GM12874 (cell line): Measurements from ENCODE around the gene CTIF.

Experiments
- CTCF ChIP-seq: IDR thresholded peaks from 2 replicates; pipeline ENCODE4 v1.5.1; 2011; ENCODE audit warnings: low read depth, mild to moderate bottlenecking, control low read depth, low read length, moderate library complexity; ENCODE audit not compliant: insufficient read depth

Gene CTIF

DNA sequence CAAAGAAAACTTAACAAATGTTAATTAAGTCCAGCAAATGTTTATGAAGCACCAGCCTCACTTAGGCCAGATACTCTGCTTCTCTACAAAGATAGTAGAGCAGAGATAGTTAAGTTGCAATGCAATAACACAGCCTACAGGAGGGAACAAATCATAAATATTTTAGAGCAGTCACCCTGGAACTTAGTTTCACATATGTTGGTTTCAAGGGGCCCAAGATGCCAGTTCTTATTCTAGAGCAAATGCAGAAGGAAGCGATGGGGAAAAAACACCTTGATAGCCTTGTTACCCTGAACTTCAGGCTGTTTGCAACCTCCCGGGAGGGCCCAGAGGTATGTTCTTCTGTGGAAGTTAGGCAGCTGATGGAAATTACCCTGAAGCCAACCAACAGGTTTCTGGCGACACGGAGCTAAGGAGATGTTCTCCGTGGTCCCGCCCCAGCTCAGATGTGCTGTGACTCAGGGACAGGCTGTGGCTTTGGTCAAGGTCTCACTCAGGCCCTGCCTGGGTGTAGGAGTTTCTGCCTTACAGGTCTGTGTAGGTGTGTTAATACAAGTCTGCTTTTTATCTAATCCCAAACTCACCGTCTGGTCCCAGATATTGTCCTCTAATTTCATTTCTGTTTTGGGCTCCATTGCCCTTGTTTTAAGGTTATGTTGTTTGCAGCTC is 3.8 kb downstream of the CTIF start:
- no peak for TF ChIP-seq CTCF

DNA sequence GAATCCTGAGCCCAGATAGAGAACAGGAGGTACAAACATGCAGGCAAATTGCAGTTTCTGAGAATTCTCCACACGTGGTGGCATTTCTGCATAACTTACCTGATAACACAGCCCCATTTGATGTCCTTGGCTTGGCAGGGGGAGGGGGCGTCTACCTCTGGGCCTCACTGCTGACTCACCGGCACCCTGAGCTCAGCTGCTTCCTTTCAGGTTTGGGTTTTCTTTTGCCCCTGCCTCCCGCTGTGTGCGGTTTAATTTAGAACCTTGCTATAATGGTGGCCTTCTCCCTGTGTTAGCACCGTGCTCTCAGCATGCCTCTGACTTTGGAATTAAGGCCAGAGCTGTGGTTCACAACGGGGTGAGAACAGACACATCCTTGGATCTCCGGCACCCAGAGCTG is 4.4 kb downstream of the CTIF start:
- TF ChIP-seq CTCF, result no peak

DNA sequence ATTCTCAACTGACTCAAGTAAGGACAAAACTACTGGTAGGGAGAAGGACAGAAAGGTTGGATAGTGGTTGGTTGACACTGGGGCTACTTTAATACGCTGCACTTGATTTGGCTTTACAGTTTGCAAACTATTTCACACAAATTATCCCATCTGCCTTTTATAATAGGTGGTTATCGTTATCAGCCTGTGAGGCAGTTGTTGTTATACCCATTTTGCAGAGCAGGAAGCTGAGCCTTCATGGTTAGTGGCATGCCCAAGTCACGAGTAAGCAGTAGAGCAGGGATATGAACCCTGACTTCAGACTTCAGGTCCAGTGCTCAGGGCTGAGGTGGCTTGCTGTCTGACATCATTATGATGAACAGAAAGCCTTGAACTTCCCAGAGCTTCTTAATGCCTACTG is 5.3 kb downstream of the CTIF start:
- TF ChIP-seq CTCF, result no peak

DNA sequence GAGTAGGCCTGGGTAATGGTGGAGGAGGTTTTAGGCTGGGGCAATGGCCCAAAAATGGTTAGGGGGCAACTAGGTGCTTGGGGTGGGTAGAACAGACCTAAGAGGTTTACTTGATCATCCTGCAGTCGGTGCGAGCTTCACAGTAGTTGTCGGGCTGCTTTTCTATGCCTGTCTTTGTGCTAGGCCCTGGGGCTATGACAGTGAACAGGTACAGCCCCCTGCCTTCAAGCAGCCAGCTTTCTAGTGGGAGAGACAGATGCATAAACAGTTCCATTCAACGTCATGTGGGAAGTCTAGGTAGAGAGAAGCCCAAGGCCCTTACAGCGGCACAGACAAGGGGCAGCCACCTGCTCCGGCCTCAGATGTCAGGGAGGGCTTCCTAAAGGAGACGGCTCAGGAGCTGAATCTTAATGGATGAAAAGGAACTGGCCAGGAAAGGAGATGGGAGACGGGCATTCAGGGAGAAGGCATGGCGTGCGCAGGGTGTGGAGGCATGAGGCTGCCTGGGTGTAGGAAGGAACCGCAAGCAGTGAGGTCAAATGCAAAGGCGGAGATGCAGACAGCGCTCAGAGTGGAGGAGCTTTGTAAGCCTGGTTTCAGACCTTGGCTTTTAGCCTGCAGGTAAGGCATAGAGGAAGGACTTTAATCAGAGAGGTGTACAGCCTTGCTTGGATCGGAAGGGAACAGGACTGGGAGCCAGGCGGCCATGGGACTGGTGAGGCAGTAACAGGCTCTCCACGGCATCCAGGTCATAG is 6.0 kb downstream of the CTIF start:
- no peak for TF ChIP-seq CTCF

GRCh38 chr18:48545757-48546321 is 7.0 kb downstream of the CTIF start:
- TF ChIP-seq CTCF, result no peak

DNA sequence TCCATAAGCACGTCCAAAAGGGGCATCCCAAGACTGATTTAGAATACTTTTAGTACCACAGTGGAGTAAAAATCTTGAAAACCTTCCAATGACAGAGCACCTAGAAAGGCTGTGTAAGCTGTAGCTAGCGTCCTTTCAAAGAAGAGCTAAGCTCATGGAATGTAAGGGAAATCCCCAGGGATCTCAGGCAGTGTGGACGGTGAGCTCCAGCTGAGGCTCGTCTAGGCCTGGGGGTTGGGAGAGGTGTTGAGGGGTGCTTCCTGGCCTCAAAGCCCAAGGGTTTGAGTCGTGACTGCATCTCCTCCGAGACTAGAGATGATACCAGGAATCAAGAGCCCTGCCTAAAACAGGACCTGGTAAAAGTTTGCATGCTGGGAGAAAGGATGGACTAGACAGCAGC is 7.6 kb downstream of the CTIF start:
- no peak for TF ChIP-seq CTCF

DNA sequence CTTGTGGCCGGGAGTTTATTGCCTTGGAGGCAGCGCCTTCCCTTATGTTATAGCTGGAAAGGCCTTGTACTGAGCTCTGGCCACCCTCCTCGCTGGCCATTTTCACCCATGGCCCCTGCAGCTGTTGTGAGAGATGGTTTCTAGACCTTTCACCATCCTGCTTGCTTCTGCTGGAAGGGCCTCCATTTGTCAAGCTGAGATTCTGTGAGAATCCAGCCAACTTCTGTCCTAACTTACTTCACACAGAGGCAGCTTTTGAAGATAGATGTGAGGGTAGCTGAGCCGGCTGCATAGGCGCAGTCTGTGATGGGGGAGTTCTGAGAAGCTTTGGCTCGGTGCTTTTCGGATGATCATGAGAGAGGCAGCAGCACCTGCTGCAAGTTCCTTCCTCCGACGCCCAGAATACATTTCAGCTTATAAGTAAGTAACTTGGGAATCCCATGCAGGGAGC is 8.7 kb downstream of the CTIF start:
- no peak for TF ChIP-seq CTCF
